Measurements from ENCODE around the gene IGIP.

The IGIP gene

DNA sequence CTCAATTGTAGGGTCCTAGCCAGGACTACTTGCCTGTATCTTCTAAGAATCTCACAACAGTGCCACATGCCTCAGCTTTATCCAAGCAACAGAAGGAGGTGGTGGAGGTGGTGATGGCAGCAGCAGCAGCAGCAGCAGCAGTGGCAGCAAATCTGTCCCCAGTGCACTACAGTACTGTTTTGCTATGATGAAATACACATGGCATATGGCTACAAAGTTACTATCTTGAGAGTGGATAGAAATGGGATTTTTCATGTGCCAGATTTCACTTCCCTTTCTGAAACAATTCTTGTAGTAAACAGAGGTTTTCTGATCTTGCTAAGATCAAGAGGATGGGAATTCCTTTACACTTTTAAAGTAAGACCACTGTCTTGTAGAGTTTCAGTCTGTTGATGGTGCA lies 41.2 kb downstream of the IGIP start:
- no peaks in the 10 kb centered on the region for H3K27me3 ChIP-seq (ENCODE audit: insufficient read depth, low read length, poor library complexity, severe bottlenecking)
- H3F3A ChIP-seq (ENCODE audit: low read depth): no peaks in the 10 kb centered on the region
- H3K9me2 ChIP-seq (replicated peaks; ENCODE audit: low read depth, low read length): no peaks in the 10 kb centered on the region
- H3K9me3 ChIP-seq (ENCODE audit: insufficient read depth, low read depth, low read length): no peaks in the 10 kb centered on the region
- H4K20me1 ChIP-seq (ENCODE audit: insufficient read depth, low read length, poor library complexity, severe bottlenecking): no peaks in the 10 kb centered on the region
- H3K79me2 ChIP-seq (ENCODE audit: insufficient read depth, low read length): no peaks in the 10 kb centered on the region
- peaks cover 12% of the 10 kb centered on the region for H3K4me1 ChIP-seq (ENCODE audit: insufficient read depth, low read length, poor library complexity, severe bottlenecking)
- H3K36me3 ChIP-seq (ENCODE audit: insufficient read depth, low read length): no peaks in the 10 kb centered on the region
- H3K4me3 ChIP-seq (ENCODE audit: low read length, poor library complexity, severe bottlenecking): no peak overlapping the region
- no peak overlapping the region for H3K4me2 ChIP-seq (ENCODE audit: low read depth, low read length, poor library complexity, severe bottlenecking)
- H2AFZ ChIP-seq (ENCODE audit: low read length): no peak overlapping the region
- TF ChIP-seq, protein P1, sequence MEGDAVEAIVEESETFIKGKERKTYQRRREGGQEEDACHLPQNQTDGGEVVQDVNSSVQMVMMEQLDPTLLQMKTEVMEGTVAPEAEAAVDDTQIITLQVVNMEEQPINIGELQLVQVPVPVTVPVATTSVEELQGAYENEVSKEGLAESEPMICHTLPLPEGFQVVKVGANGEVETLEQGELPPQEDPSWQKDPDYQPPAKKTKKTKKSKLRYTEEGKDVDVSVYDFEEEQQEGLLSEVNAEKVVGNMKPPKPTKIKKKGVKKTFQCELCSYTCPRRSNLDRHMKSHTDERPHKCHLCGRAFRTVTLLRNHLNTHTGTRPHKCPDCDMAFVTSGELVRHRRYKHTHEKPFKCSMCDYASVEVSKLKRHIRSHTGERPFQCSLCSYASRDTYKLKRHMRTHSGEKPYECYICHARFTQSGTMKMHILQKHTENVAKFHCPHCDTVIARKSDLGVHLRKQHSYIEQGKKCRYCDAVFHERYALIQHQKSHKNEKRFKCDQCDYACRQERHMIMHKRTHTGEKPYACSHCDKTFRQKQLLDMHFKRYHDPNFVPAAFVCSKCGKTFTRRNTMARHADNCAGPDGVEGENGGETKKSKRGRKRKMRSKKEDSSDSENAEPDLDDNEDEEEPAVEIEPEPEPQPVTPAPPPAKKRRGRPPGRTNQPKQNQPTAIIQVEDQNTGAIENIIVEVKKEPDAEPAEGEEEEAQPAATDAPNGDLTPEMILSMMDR (conservative IDR thresholded peaks at IDR 0.05; ENCODE audit: low read length): no peak
- no peak for TF ChIP-seq EZH2phosphoT487 (IDR thresholded peaks at IDR 0.05; ENCODE audit: borderline replicate concordance)
- H3K9ac ChIP-seq (ENCODE audit: low read depth, low read length, poor library complexity, severe bottlenecking): no peak overlapping the region

DNA sequence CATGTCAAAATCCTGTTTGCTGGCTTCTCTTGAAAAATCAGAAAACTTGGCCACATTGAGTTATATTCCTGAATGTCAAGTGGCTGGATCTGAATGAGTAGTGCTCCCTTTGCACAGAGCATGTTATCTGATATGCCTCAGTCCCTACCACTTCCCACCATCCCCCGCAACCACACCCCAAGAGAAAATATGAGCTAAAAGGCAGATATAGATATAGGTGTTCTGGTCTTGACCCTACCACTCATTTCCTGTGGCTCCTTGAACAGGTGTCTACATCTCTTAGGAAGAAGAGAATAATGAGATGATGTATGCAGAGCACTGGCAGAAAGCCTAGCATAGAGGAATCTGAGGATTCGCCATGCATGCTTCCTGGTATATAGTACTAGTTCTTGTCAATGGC lies 42.6 kb downstream of the IGIP start:
- Histone ChIP-seq H3K79me2 (ENCODE audit: insufficient read depth, low read length) (no peaks in the 10 kb centered on the region), H3K36me3 (ENCODE audit: insufficient read depth, low read length) (no peaks in the 10 kb centered on the region), H3K9me3 (ENCODE audit: insufficient read depth, low read depth, low read length) (no peaks in the 10 kb centered on the region), H2AFZ (ENCODE audit: low read length) (no peak overlapping the region), H3K4me1 (ENCODE audit: insufficient read depth, low read length, poor library complexity, severe bottlenecking) (peaks cover 12% of the 10 kb centered on the region), H3K4me2 (ENCODE audit: low read depth, low read length, poor library complexity, severe bottlenecking) (no peak overlapping the region), H3F3A (ENCODE audit: low read depth) (no peaks in the 10 kb centered on the region), H3K27me3 (ENCODE audit: insufficient read depth, low read length, poor library complexity, severe bottlenecking) (no peaks in the 10 kb centered on the region), H3K9ac (ENCODE audit: low read depth, low read length, poor library complexity, severe bottlenecking) (no peak overlapping the region), H3K4me3 (ENCODE audit: low read length, poor library complexity, severe bottlenecking) (no peak overlapping the region), H3K9me2 (replicated peaks; ENCODE audit: low read depth, low read length) (no peaks in the 10 kb centered on the region), H4K20me1 (ENCODE audit: insufficient read depth, low read length, poor library complexity, severe bottlenecking) (no peaks in the 10 kb centered on the region)
- TF ChIP-seq, protein P1 (conservative IDR thresholded peaks at IDR 0.05; ENCODE audit: low read length): no peak
- TF ChIP-seq EZH2phosphoT487 (IDR thresholded peaks at IDR 0.05; ENCODE audit: borderline replicate concordance): no peak

DNA sequence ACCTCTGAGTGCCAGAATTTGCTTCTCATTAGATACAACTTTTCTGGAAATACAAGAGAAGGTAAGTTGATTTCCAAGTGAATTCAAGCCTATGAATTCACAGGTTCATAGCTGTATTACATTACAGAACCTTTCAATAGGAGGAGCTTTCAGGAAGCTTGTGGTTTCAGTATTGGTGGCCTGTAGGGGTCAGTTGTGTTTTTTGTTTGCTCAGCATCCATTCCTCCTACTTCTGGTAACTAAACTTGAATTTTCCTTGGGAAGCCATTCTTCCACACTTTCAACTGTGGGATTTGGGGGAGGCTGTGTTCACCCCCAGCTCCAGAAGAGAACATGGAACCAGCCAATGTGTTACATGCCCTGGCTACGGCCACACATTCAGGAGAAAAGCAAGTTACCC lies 43.7 kb downstream of the IGIP start:
- Histone ChIP-seq H3F3A (ENCODE audit: low read depth) (peaks cover 9% of the 10 kb centered on the region; the same call in 1 of the 2 replicates), H3K27me3 (ENCODE audit: insufficient read depth, low read length, poor library complexity, severe bottlenecking) (no peaks in the 10 kb centered on the region), H3K9ac (ENCODE audit: low read depth, low read length, poor library complexity, severe bottlenecking) (no peak overlapping the region), H3K9me2 (replicated peaks; ENCODE audit: low read depth, low read length) (no peaks in the 10 kb centered on the region), H3K36me3 (ENCODE audit: insufficient read depth, low read length) (no peaks in the 10 kb centered on the region), H3K4me3 (ENCODE audit: low read length, poor library complexity, severe bottlenecking) (no peak overlapping the region), H3K9me3 (ENCODE audit: insufficient read depth, low read depth, low read length) (no peaks in the 10 kb centered on the region), H3K79me2 (ENCODE audit: insufficient read depth, low read length) (no peaks in the 10 kb centered on the region), H3K4me2 (ENCODE audit: low read depth, low read length, poor library complexity, severe bottlenecking) (no peak overlapping the region), H3K4me1 (ENCODE audit: insufficient read depth, low read length, poor library complexity, severe bottlenecking) (peaks cover 12% of the 10 kb centered on the region), H4K20me1 (ENCODE audit: insufficient read depth, low read length, poor library complexity, severe bottlenecking) (no peaks in the 10 kb centered on the region), H2AFZ (ENCODE audit: low read length) (no peak overlapping the region)
- TF ChIP-seq, protein P1 (conservative IDR thresholded peaks at IDR 0.05; ENCODE audit: low read length): peak; percentile 42
- TF ChIP-seq EZH2phosphoT487 (IDR thresholded peaks at IDR 0.05; ENCODE audit: borderline replicate concordance): no peak

Data from Loucy (cell line).